Suprapubic skin (tissue), 4 donors: ENCODE data around the gene NKAIN1. TPM values are rescaled to one million over a fixed set of nuclear protein-coding genes. Genes with fewer than 3 reads are reported as not detected.

ENCODE experiments used
- DNase-seq, 2 donors: peaks; one replicate each; pipeline ENCODE4 v3.0.0-alpha.2; 2019; ENCODE audit warnings: low spot score in 2 of 2
- H3K27ac ChIP-seq: fragments of 200-600 bp; sonication (generic); one replicate; pipeline ENCODE4 v1.5.1; 2019
- H3K27me3 ChIP-seq: fragments of 200-600 bp; sonication (generic); one replicate; pipeline ENCODE4 v1.5.1; 2019
- H3K36me3 ChIP-seq: fragments of 200-600 bp; sonication (generic); one replicate; pipeline ENCODE4 v1.5.1; 2019
- H3K4me1 ChIP-seq: fragments of 200-600 bp; sonication (generic); one replicate; pipeline ENCODE4 v1.5.1; 2019
- H3K4me3 ChIP-seq: fragments of 200-600 bp; sonication (generic); one replicate; pipeline ENCODE4 v1.5.1; 2019; ENCODE audit warnings: mild to moderate bottlenecking
- H3K9me3 ChIP-seq: fragments of 200-600 bp; sonication (generic); one replicate; pipeline ENCODE4 v1.5.1; 2019
- CTCF ChIP-seq, 2 donors: fragments of 200-600 bp in 1 of 2; fragments of 450-650 bp in 1 of 2; sonication (generic) in 1 of 2; IDR thresholded peaks; one replicate each; pipeline ENCODE4 v1.5.1; 2016 to 2019; ENCODE audit warnings: antibody characterized with exemption in 2 of 2, mild to moderate bottlenecking in 1 of 2, moderate library complexity in 1 of 2
- EP300 ChIP-seq: sonication (generic); formaldehyde crosslinking; IDR thresholded peaks from one replicate; pipeline ENCODE4 v1.6.1; 2017; ENCODE audit warnings: antibody characterized with exemption
- POLR2A ChIP-seq, 2 donors: fragments of 450-650 bp; IDR thresholded peaks; one replicate each; pipeline ENCODE4 v1.6.1; 2017; ENCODE audit warnings: antibody characterized with exemption in 2 of 2, mild to moderate bottlenecking in 2 of 2, moderate library complexity in 2 of 2
- POLR2AphosphoS5 ChIP-seq, 3 donors: sonication (generic); formaldehyde crosslinking; IDR thresholded peaks; one replicate each; pipeline ENCODE4 v1.6.1; 2017; ENCODE audit warnings: antibody characterized with exemption in 3 of 3
- WGBS: methylation state at CpG from one replicate; pipeline ENCODE4 v1.1.5; 2018; 5-methylcytosine and 5-hydroxymethylcytosine counted together
- total RNA-seq, 4 donors: library from RNA; depleted of rRNA; stranded (reverse); fragments of >200 nt; gene quantifications; one replicate each; pipeline ENCODE4 v1.1.0, GENCODE V29; 2016

Gene NKAIN1
- total RNA-seq, 4 donors from 2014 or later = 0.64 to 2.5 (median 1.5) TPM

DNA sequence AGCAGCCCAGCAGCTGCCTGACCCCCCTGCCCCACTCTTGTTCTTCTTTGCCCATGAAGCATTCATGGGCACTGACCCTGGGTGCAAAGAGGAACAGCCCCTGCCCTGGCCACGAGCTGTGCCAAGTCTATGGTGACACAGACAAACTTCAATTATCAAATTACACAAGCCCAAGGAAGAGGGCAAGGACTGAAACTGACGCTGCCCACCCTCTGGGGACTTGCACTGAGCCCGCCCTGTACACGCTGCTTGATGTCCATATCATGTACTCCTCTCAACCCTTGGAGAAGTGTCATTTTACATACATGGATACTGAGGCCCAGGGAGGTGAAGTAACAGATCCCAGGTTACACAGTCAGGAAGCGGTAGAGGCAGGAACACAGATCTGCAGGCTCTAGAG lies 32.1 kb downstream of the NKAIN1 start:
- H3K27me3 ChIP-seq = no peaks in the 10 kb centered on the region
- WGBS = 88% methylated on average over 5 of the region's 5 CpGs
- no peaks in the 10 kb centered on the region for H3K4me1 ChIP-seq
- H3K4me3 ChIP-seq = no peak overlapping the region
- no peaks in the 10 kb centered on the region for H3K9me3 ChIP-seq
- H3K27ac ChIP-seq = no peak overlapping the region
- TF ChIP-seq EP300 (no peak), POLR2A (IDR thresholded peaks at IDR 0.05) (no peak), POLR2AphosphoS5 (IDR thresholded peaks at IDR 0.05) (no peak), CTCF (IDR thresholded peaks at IDR 0.05) (no peak)
- DNase-seq = no peak
- no peaks in the 10 kb centered on the region for H3K36me3 ChIP-seq

DNA sequence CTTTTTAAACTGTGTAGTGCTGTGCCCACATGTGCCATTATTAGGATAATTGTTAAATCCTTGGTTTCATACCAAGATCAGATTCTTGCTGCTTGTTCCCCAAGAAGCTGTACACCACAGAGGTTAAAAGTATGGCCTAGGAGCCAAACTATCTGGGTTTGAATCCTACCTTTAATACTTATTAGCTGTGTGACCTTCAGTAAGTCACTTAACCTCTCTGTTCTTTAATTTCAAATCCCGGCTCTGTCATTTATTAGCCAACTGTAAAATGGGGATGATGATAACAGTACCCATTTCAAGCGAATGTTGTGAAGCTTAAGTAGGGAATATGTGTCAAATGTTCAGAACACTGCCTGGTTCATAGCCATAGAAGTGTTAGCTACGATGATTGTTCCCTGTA lies 32.6 kb downstream of the NKAIN1 start:
- Histone ChIP-seq H3K27me3 (peaks cover under 1% of the 10 kb centered on the region), H3K27ac (no peak overlapping the region), H3K36me3 (no peaks in the 10 kb centered on the region), H3K4me1 (no peaks in the 10 kb centered on the region), H3K9me3 (no peaks in the 10 kb centered on the region), H3K4me3 (no peak overlapping the region)
- DNase-seq = no peak
- TF ChIP-seq CTCF (IDR thresholded peaks at IDR 0.05) = no peak
- TF ChIP-seq POLR2AphosphoS5 (IDR thresholded peaks at IDR 0.05) = no peak
- no peak for TF ChIP-seq EP300
- no peak for TF ChIP-seq POLR2A (IDR thresholded peaks at IDR 0.05)
- 96% methylated on average over 3 of the region's 3 CpGs for WGBS

DNA sequence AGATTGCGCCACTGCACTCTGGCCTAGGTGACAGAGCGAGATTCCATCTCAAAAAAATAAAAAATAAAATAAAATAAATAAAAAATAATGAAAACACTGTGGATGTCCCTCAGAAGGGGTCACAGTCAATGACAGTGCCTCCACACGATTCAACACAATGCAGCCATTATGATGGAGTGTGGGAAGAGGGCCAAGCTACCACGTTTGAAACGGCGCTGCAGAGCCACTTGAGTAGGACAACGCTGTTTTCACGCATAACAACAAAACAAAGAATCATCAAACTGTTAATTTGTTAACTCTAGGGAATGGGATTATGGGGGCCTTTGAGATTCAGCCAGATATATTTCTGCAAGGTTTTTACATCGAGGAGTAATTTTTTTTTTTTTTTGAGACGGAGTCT lies 36.5 kb downstream of the NKAIN1 start:
- WGBS = 69% methylated on average over 10 of the region's 10 CpGs
- no peak for DNase-seq
- no peak overlapping the region for H3K4me3 ChIP-seq
- H3K4me1 ChIP-seq = no peaks in the 10 kb centered on the region
- H3K27ac ChIP-seq = no peak overlapping the region
- TF ChIP-seq POLR2A (IDR thresholded peaks at IDR 0.05) (no peak), POLR2AphosphoS5 (IDR thresholded peaks at IDR 0.05) (no peak), EP300 (no peak)
- peaks cover 5% of the 10 kb centered on the region for H3K27me3 ChIP-seq
- H3K36me3 ChIP-seq = no peaks in the 10 kb centered on the region
- H3K9me3 ChIP-seq = no peaks in the 10 kb centered on the region

GRCh38 chr1:31201931-31202360 lies 37.7 kb downstream of the NKAIN1 start:
- no peak for DNase-seq
- Histone ChIP-seq H3K27ac (no peak overlapping the region), H3K4me3 (no peak overlapping the region), H3K4me1 (no peaks in the 10 kb centered on the region), H3K36me3 (no peaks in the 10 kb centered on the region), H3K9me3 (no peaks in the 10 kb centered on the region), H3K27me3 (peaks cover 5% of the 10 kb centered on the region)
- WGBS = 80% methylated on average over 5 of the region's 5 CpGs
- TF ChIP-seq EP300 (no peak), POLR2A (IDR thresholded peaks at IDR 0.05) (no peak), POLR2AphosphoS5 (IDR thresholded peaks at IDR 0.05) (no peak), CTCF (IDR thresholded peaks at IDR 0.05) (no peak)

GRCh38 chr1:31199949-31200348 lies 39.7 kb downstream of the NKAIN1 start:
- H3K4me3 ChIP-seq = no peak overlapping the region
- no peak for DNase-seq
- 67% methylated on average over 22 of the region's 22 CpGs for WGBS
- H3K36me3 ChIP-seq = no peaks in the 10 kb centered on the region
- no peaks in the 10 kb centered on the region for H3K9me3 ChIP-seq
- peaks cover 5% of the 10 kb centered on the region for H3K27me3 ChIP-seq
- TF ChIP-seq EP300 (no peak), POLR2AphosphoS5 (IDR thresholded peaks at IDR 0.05) (no peak), CTCF (IDR thresholded peaks at IDR 0.05) (no peak), POLR2A (IDR thresholded peaks at IDR 0.05) (no peak)
- H3K27ac ChIP-seq = no peak overlapping the region
- no peaks in the 10 kb centered on the region for H3K4me1 ChIP-seq

DNA sequence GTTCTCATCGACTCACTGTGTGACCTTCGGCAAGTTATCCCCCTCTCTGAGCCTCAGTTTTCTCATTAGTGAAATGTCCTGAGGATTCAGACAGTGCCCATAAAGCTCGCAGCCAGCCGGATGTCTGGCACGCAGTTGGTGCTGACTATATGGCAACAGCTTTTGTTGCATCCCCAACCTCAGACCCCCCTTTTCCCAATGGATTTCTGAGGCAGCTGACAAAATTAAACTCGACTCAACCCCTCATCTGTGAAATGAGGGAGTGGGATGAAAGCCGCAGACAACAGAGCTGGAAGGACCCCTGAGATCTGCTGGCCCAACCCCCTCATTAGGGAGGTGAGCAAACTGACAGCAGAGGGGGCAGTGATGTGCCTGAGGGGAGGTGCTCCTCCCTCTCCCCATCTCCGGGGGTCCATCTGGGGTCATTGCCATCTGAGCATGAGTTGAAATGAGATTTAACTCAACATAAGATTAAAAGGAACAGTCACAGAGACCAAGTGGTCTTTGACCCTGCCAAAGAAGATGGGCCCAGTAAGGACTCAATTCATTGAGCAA lies 40.4 kb downstream of the NKAIN1 start:
- Histone ChIP-seq H3K27me3 (peaks cover 5% of the 10 kb centered on the region), H3K9me3 (no peaks in the 10 kb centered on the region), H3K4me3 (no peak overlapping the region), H3K4me1 (no peaks in the 10 kb centered on the region), H3K27ac (no peak overlapping the region), H3K36me3 (no peaks in the 10 kb centered on the region)
- DNase-seq = no peak
- WGBS = 69% methylated on average over 8 of the region's 8 CpGs
- no peak for TF ChIP-seq CTCF (IDR thresholded peaks at IDR 0.05)
- TF ChIP-seq POLR2AphosphoS5 (IDR thresholded peaks at IDR 0.05) = no peak
- no peak for TF ChIP-seq POLR2A (IDR thresholded peaks at IDR 0.05)
- TF ChIP-seq EP300 = no peak
